GM12872 (cell line): ENCODE results near the gene MYCBPAP.

ENCODE experiments used
- TF ChIP-seq, protein P1 (sequence below): IDR thresholded peaks from 3 replicates; pipeline ENCODE4 v1.5.1; 2011; ENCODE audit warnings: low read depth, mild to moderate bottlenecking, low read length, moderate library complexity; ENCODE audit not compliant: insufficient read depth

Gene MYCBPAP

DNA sequence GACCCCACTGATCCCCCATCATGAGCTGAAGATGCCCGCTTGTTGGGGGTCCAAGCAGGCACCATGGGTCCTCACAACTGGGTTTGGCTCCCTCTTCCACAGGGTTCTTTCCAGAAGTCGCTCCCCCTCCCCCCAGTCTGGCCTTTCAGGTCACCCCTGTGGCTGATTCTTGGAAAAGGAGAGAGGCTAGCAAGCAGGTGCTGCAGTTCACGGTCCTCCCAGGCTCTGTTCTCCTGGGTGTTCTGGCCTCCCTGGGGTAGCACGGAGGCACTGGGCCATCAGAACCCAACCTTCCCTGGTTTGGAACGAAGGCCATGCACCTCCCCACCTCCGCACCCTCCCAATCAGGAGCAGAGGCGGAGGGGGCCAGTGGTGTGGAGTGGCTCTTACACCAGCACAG, 71.2 kb downstream of the MYCBPAP start:
- TF ChIP-seq, protein P1, sequence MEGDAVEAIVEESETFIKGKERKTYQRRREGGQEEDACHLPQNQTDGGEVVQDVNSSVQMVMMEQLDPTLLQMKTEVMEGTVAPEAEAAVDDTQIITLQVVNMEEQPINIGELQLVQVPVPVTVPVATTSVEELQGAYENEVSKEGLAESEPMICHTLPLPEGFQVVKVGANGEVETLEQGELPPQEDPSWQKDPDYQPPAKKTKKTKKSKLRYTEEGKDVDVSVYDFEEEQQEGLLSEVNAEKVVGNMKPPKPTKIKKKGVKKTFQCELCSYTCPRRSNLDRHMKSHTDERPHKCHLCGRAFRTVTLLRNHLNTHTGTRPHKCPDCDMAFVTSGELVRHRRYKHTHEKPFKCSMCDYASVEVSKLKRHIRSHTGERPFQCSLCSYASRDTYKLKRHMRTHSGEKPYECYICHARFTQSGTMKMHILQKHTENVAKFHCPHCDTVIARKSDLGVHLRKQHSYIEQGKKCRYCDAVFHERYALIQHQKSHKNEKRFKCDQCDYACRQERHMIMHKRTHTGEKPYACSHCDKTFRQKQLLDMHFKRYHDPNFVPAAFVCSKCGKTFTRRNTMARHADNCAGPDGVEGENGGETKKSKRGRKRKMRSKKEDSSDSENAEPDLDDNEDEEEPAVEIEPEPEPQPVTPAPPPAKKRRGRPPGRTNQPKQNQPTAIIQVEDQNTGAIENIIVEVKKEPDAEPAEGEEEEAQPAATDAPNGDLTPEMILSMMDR: no peak

DNA sequence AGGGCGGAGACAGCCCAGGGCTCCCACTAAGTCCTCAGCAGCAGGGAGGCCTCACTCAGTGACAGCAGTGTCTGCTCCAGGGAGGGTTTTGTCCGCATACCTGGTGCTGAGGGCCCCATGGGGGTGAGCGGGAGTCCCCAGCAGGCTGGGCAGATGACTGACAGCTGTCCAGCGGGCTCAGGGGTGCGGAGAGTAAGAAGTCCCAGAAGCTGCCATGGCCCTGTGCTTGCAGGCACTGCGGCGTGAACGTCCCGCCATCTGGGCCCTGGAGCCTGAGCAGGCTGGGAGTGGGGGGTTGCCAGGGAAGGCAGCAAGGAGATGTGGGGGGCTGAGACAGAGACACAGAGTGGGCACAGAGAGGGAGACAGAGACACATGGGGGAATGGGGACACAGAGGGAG, 72.4 kb downstream of the MYCBPAP start:
- TF ChIP-seq, protein P1: no peak
